Fibroblast of the aortic adventitia (primary cell): Measurements from ENCODE around the gene EXOC6. TPM values are rescaled to one million over a fixed set of nuclear protein-coding genes. Genes with fewer than 3 reads are reported as not detected.

ENCODE experiments used
- DNase-seq: peaks from one replicate; pipeline ENCODE4 v3.0.0-alpha.2; 2010; ENCODE audit warnings: low read depth
- H3K4me3 ChIP-seq: 2 replicates; pipeline ENCODE4 v1.5.1; 2011; ENCODE audit warnings: low read depth, mild to moderate bottlenecking, control low read depth, low read length, moderate library complexity
- CTCF ChIP-seq: IDR thresholded peaks from 2 replicates; pipeline ENCODE4 v1.5.1; 2011; ENCODE audit warnings: mild to moderate bottlenecking, low read length, control low read depth, inconsistent platforms; ENCODE audit not compliant: insufficient read depth
- total RNA-seq: library from RNA; depleted of rRNA; stranded (reverse); fragments of >200 nt; gene quantifications from 2 replicates; pipeline ENCODE4 v1.2.3, GENCODE V29; 2012; ENCODE audit warnings: low replicate concordance

The EXOC6 gene
- total RNA-seq, 1 donor = 16.5 TPM

GRCh38 chr10:93023013-93023650 lies 174.8 kb downstream of the EXOC6 start:
- TF ChIP-seq CTCF = no peak
- H3K4me3 ChIP-seq = no peak overlapping the region
- no peak for DNase-seq

- H3K4me3 ChIP-seq = no peak overlapping the region
- TF ChIP-seq CTCF = no peak
- DNase-seq = no peak
These were observed 177.8 kb downstream of the EXOC6 start for GRCh38 chr10:93026072-93026471.

- no peak for TF ChIP-seq CTCF
- no peak overlapping the region for H3K4me3 ChIP-seq
- DNase-seq = no peak
These were observed 179.2 kb downstream of the EXOC6 start for GRCh38 chr10:93027508-93027907.

- DNase-seq = peak; percentile 60
- no peak for TF ChIP-seq CTCF
- H3K4me3 ChIP-seq = no peak overlapping the region
These were observed 180.6 kb downstream of the EXOC6 start for GRCh38 chr10:93028883-93029282.

- peak; percentile 78 for DNase-seq
- no peak overlapping the region for H3K4me3 ChIP-seq
- no peak for TF ChIP-seq CTCF
These were observed 182.1 kb downstream of the EXOC6 start for GRCh38 chr10:93030409-93030808.

- no peak overlapping the region for H3K4me3 ChIP-seq
- DNase-seq = no peak
- no peak for TF ChIP-seq CTCF
These were observed 183.9 kb downstream of the EXOC6 start for GRCh38 chr10:93032105-93032808.
